Inflammatory macrophage treated with lipopolysaccharide for 1 hour (primary cell): Measurements from ENCODE around the gene FBXL14.
"Not testable (repeated sequence)": the region's sequence is repeated elsewhere in the genome, so short reads cannot be mapped to it uniquely, and the experiment has no call there.

Source experiments
- DNase-seq, 2 donors: peaks; one replicate each; pipeline ENCODE4 v3.0.0-alpha.2; 2020 to 2022

FBXL14 gene

GRCh38 chr12:1567852-1568251, 26.5 kb downstream of the FBXL14 start:
- DNase-seq, result no peak

- DNase-seq, result no peak
Observed at GRCh38 chr12:1566449-1567135, 27.8 kb downstream of the FBXL14 start.

- DNase-seq, result no peak
Observed at GRCh38 chr12:1565172-1565571, 29.2 kb downstream of the FBXL14 start.

- DNase-seq, result no peak
Observed at GRCh38 chr12:1564067-1564466, 30.3 kb downstream of the FBXL14 start.

GRCh38 chr12:1562813-1563407, 31.5 kb downstream of the FBXL14 start:
- no peak for DNase-seq

GRCh38 chr12:1560704-1561103, 33.7 kb downstream of the FBXL14 start:
- DNase-seq, result no peak

GRCh38 chr12:1559676-1560091, 34.7 kb downstream of the FBXL14 start:
- no peak for DNase-seq

GRCh38 chr12:1558108-1558507, 36.3 kb downstream of the FBXL14 start:
- not testable (repeated sequence) for DNase-seq

- no peak for DNase-seq
Observed at GRCh38 chr12:1553987-1554982, 40.1 kb downstream of the FBXL14 start.

GRCh38 chr12:1553536-1553935, 40.8 kb downstream of the FBXL14 start:
- no peak for DNase-seq

GRCh38 chr12:1552911-1553491, 41.4 kb downstream of the FBXL14 start:
- no peak for DNase-seq

- no peak for DNase-seq
Observed at GRCh38 chr12:1552171-1552570, 42.2 kb downstream of the FBXL14 start.

GRCh38 chr12:1551496-1551895, 42.9 kb downstream of the FBXL14 start:
- DNase-seq, result no peak

GRCh38 chr12:1546931-1547640, 47.3 kb downstream of the FBXL14 start:
- no peak for DNase-seq

GRCh38 chr12:1544996-1545700, 49.2 kb downstream of the FBXL14 start:
- DNase-seq, result peak; percentile 85 to 86

GRCh38 chr12:1542599-1542998, 51.8 kb downstream of the FBXL14 start:
- peak in 1 of 2 donors; percentile 18 for DNase-seq

GRCh38 chr12:1540690-1541089, 53.7 kb downstream of the FBXL14 start:
- DNase-seq, result no peak

- no peak for DNase-seq
Observed at GRCh38 chr12:1539135-1539534, 55.2 kb downstream of the FBXL14 start.

GRCh38 chr12:1536817-1537216, 57.6 kb downstream of the FBXL14 start:
- no peak for DNase-seq

GRCh38 chr12:1534748-1535147, 59.6 kb downstream of the FBXL14 start:
- no peak for DNase-seq

GRCh38 chr12:1533602-1534304, 60.6 kb downstream of the FBXL14 start:
- DNase-seq, result no peak
